ENCODE data around the gene NPAS4. TPM values are rescaled to one million over a fixed set of nuclear protein-coding genes. Genes with fewer than 3 reads are reported as not detected.

Gene NPAS4
- total RNA-seq, 3 donors from 2014 or later (not counting 1 experiment from before 2014, with no cell fraction given): not detected

- no peak overlapping the region for H3K4me3 Mint-ChIP-seq
- 49% methylated on average over 7 of the region's 15 CpGs for WGBS (ENCODE audit: insufficient coverage)
- DNase-seq (no peak), ATAC-seq (no peak)
- Histone ChIP-seq H3K4me3 (ENCODE audit: low read length) (no peak overlapping the region), H3K27ac (ENCODE audit: low read length) (no peak overlapping the region), H3K27me3 (ENCODE audit: control insufficient read depth, insufficient read depth, low read length) (no peaks in the 10 kb centered on the region), H3K9me3 (ENCODE audit: control insufficient read depth, insufficient read depth, low read length) (no peaks in the 10 kb centered on the region), H3K36me3 (ENCODE audit: control insufficient read depth, insufficient read depth, low read length) (no peaks in the 10 kb centered on the region), H3K4me1 (ENCODE audit: control insufficient read depth, insufficient read depth, low read length) (peaks cover 6% of the 10 kb centered on the region)
- peaks cover 5 to 6% of the 10 kb centered on the region in 2 donors for H3K4me1 Mint-ChIP-seq
- TF ChIP-seq CTCF (IDR thresholded peaks at IDR 0.05): no peak
- H3K36me3 Mint-ChIP-seq: no peaks in the 10 kb centered on the region
- peaks cover 36 to 41% of the 10 kb centered on the region in 2 donors for H3K27me3 Mint-ChIP-seq (ENCODE audit: low read depth in 2 of 2)
- intact Hi-C loops (cut with micrococcal nuclease): loop anchor here (2.0 kb wide), 1 partner anchor 30 kb away; the partner anchor contains the start of gene MRPL11
- H3K27ac Mint-ChIP-seq: no peak overlapping the region
- H3K9me3 Mint-ChIP-seq: no peaks in the 10 kb centered on the region
These were observed 11.6 kb upstream of the NPAS4 start for GRCh38 chr11:66409226-66409625.

- Mint-ChIP-seq H3K4me3 (no peak overlapping the region), H3K36me3 (no peaks in the 10 kb centered on the region), H3K27ac (no peak overlapping the region), H3K27me3 (ENCODE audit: low read depth in 2 of 2) (peaks cover 36 to 41% of the 10 kb centered on the region in 2 donors), H3K9me3 (no peaks in the 10 kb centered on the region), H3K4me1 (peaks cover 5 to 6% of the 10 kb centered on the region in 2 donors)
- Histone ChIP-seq H3K4me3 (ENCODE audit: low read length) (no peak overlapping the region), H3K27ac (ENCODE audit: low read length) (no peak overlapping the region), H3K36me3 (ENCODE audit: control insufficient read depth, insufficient read depth, low read length) (no peaks in the 10 kb centered on the region), H3K9me3 (ENCODE audit: control insufficient read depth, insufficient read depth, low read length) (no peaks in the 10 kb centered on the region), H3K4me1 (ENCODE audit: control insufficient read depth, insufficient read depth, low read length) (peaks cover 6% of the 10 kb centered on the region), H3K27me3 (ENCODE audit: control insufficient read depth, insufficient read depth, low read length) (peaks cover 3% of the 10 kb centered on the region)
- intact Hi-C loops (cut with micrococcal nuclease): no loop called here
- TF ChIP-seq CTCF (IDR thresholded peaks at IDR 0.05): no peak
- ATAC-seq (no peak), DNase-seq (no peak)
- 81% methylated on average over 12 of the region's 12 CpGs for WGBS (ENCODE audit: insufficient coverage)
These were observed 10.6 kb upstream of the NPAS4 start for GRCh38 chr11:66410191-66410590.

- intact Hi-C loops (cut with micrococcal nuclease): no loop called here
- Histone ChIP-seq H3K9me3 (ENCODE audit: control insufficient read depth, insufficient read depth, low read length) (no peaks in the 10 kb centered on the region), H3K27me3 (ENCODE audit: control insufficient read depth, insufficient read depth, low read length) (peaks cover 3% of the 10 kb centered on the region), H3K36me3 (ENCODE audit: control insufficient read depth, insufficient read depth, low read length) (no peaks in the 10 kb centered on the region), H3K4me3 (ENCODE audit: low read length) (no peak overlapping the region), H3K4me1 (ENCODE audit: control insufficient read depth, insufficient read depth, low read length) (peaks cover 6% of the 10 kb centered on the region), H3K27ac (ENCODE audit: low read length) (no peak overlapping the region)
- Mint-ChIP-seq H3K27me3 (ENCODE audit: low read depth in 2 of 2) (peaks cover 29 to 41% of the 10 kb centered on the region in 2 donors), H3K4me3 (no peak overlapping the region), H3K4me1 (peaks cover 5 to 6% of the 10 kb centered on the region in 2 donors), H3K36me3 (no peaks in the 10 kb centered on the region), H3K9me3 (no peaks in the 10 kb centered on the region), H3K27ac (no peak overlapping the region)
- no peak for DNase-seq
- WGBS (ENCODE audit: insufficient coverage): 78% methylated on average over 4 of the region's 4 CpGs
- ATAC-seq: no peak
- TF ChIP-seq CTCF (IDR thresholded peaks at IDR 0.05): no peak
These were observed 9.5 kb upstream of the NPAS4 start for GRCh38 chr11:66411323-66411722.

- DNase-seq (no peak), ATAC-seq (no peak)
- Histone ChIP-seq H3K27me3 (ENCODE audit: control insufficient read depth, insufficient read depth, low read length) (peaks cover 3% of the 10 kb centered on the region), H3K9me3 (ENCODE audit: control insufficient read depth, insufficient read depth, low read length) (no peaks in the 10 kb centered on the region), H3K4me1 (ENCODE audit: control insufficient read depth, insufficient read depth, low read length) (peaks cover 6% of the 10 kb centered on the region), H3K4me3 (ENCODE audit: low read length) (no peak overlapping the region), H3K36me3 (ENCODE audit: control insufficient read depth, insufficient read depth, low read length) (no peaks in the 10 kb centered on the region), H3K27ac (ENCODE audit: low read length) (no peak overlapping the region)
- WGBS (ENCODE audit: insufficient coverage): 89% methylated on average over 7 of the region's 7 CpGs
- H3K9me3 Mint-ChIP-seq: no peaks in the 10 kb centered on the region
- no peak overlapping the region for H3K4me3 Mint-ChIP-seq
- no peaks in the 10 kb centered on the region for H3K36me3 Mint-ChIP-seq
- H3K27ac Mint-ChIP-seq: no peak overlapping the region
- intact Hi-C loops (cut with micrococcal nuclease): no loop called here
- peaks cover 32 to 47% of the 10 kb centered on the region in 2 donors for H3K27me3 Mint-ChIP-seq (ENCODE audit: low read depth in 2 of 2)
- no peak for TF ChIP-seq CTCF (IDR thresholded peaks at IDR 0.05)
- peaks cover 5 to 6% of the 10 kb centered on the region in 2 donors for H3K4me1 Mint-ChIP-seq
These were observed 8.7 kb upstream of the NPAS4 start for GRCh38 chr11:66412110-66412509.

Data from natural killer cell (primary cell).